Transverse colon (tissue), 4 donors: Measurements from ENCODE around the gene DRD3.

Experiments used
- POLR2AphosphoS5 ChIP-seq, 3 donors: sonication (generic); formaldehyde crosslinking; IDR thresholded peaks; one replicate each; pipeline ENCODE4 v1.6.1; 2016; ENCODE audit warnings: antibody characterized with exemption in 3 of 3
- TF ChIP-seq, protein P1 (sequence below), 5 experiments: fragments of 200-600 bp in 3 of 5; fragments of 450-650 bp in 2 of 5; sonication (generic) in 3 of 5; IDR thresholded peaks; 1 replicate in 2 of 5; 2 replicates in 3 of 5; pipeline ENCODE4 v1.5.1; 2016 to 2017; ENCODE audit warnings: antibody characterized with exemption in 5 of 5, inconsistent platforms in 3 of 5, mild to moderate bottlenecking in 2 of 5, moderate library complexity in 1 of 5

DNA sequence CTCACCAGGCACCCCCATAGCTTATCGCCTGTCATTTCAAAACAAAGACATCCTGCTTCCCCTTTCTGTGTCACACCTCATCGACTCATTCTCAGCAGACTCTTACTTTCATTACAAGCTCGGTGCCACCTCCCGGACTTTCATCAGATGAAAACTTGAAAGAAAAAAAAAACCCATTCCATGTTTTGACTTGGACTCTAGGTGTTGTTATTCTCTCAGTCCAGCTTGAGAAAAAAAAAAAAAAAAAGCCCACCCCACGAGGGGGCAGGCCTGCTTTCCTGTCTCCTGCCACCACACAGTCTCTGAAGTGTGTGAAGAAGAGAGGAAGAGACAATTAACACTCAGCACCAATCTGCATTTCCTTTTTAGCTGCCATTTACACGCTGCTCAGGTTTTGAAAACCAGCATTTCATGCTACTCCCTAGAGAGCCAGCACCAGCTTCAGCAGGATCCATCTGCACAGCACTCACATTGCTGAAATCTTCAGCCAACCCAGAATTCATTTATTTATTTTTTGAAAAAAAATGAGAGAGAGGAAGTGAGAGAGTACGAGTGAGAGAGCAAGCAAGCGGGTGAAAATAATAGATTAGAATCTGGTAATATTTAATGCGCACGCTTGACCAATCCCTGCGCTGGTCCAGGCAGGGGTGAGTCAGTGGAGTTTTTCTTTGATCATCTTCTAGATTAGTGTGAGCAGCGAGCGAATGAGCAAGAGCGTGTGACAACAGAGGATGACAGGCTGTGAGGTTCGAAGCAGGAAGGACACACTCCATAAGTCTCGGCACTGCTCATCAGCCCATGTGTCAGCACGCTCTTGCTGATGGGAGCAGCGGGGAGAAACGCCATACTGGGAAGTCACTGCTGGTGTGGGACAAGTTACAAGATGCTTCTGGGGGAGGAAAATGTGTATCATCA lies 35.0 kb upstream of the DRD3 start:
- TF ChIP-seq, protein P1, sequence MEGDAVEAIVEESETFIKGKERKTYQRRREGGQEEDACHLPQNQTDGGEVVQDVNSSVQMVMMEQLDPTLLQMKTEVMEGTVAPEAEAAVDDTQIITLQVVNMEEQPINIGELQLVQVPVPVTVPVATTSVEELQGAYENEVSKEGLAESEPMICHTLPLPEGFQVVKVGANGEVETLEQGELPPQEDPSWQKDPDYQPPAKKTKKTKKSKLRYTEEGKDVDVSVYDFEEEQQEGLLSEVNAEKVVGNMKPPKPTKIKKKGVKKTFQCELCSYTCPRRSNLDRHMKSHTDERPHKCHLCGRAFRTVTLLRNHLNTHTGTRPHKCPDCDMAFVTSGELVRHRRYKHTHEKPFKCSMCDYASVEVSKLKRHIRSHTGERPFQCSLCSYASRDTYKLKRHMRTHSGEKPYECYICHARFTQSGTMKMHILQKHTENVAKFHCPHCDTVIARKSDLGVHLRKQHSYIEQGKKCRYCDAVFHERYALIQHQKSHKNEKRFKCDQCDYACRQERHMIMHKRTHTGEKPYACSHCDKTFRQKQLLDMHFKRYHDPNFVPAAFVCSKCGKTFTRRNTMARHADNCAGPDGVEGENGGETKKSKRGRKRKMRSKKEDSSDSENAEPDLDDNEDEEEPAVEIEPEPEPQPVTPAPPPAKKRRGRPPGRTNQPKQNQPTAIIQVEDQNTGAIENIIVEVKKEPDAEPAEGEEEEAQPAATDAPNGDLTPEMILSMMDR (IDR thresholded peaks at IDR 0.05) = no peak
- TF ChIP-seq POLR2AphosphoS5 (IDR thresholded peaks at IDR 0.05) = no peak
